Stimulated activated CD8-positive, alpha-beta memory T cell treated with anti-CD3 and anti-CD28 coated beads, Interleukin-15, amount 100 ng/mL, for 24 hours (primary cell): ENCODE measurements around the gene VAV2.
"Not testable (repeated sequence)": the region's sequence is repeated elsewhere in the genome, so short reads cannot be mapped to it uniquely, and the experiment has no call there.

Source experiments
- DNase-seq: peaks from one replicate; pipeline ENCODE4 v3.0.0-alpha.2; 2020; ENCODE audit warnings: low read depth

Gene VAV2

DNA sequence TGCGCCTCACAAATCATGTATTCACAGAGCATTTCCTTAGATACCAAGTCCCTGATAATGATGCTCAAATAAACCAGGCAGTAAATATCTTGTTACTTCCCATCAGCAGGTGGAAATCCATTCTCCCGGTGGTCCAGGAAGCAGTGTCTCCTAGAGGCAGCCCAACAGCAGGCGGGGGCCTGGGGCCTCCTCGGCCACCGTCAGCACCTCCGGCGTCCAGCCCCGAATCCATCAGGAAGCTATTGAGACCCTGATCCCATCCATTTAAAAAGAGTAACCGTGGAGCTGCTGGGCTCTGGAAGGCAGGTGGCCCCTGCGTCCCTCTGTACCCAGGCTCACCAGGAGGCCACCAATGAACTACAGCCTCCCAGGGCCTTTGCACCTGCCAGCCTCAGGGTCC, 54.0 kb downstream of the VAV2 start:
- no peak for DNase-seq

DNA sequence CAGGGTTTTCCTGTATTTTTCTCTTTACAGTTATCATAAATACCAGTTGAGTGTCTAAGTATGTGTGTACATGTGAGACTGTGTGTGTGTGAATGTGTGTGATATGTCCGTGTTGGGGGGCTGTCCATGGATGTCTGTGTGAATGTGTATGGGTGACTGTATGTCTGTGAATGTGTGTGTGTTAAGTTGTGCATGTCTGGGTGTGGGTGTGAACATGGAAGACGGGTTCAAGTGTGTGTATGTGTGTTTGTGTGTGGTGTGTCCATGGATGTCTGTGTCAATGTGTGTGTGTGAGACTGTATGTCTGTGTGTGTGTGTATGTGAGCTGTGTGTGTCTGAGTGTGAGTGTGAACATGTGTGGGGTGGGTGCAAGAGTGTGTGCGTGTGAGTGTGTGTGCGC, 55.0 kb downstream of the VAV2 start:
- DNase-seq, result no peak

DNA sequence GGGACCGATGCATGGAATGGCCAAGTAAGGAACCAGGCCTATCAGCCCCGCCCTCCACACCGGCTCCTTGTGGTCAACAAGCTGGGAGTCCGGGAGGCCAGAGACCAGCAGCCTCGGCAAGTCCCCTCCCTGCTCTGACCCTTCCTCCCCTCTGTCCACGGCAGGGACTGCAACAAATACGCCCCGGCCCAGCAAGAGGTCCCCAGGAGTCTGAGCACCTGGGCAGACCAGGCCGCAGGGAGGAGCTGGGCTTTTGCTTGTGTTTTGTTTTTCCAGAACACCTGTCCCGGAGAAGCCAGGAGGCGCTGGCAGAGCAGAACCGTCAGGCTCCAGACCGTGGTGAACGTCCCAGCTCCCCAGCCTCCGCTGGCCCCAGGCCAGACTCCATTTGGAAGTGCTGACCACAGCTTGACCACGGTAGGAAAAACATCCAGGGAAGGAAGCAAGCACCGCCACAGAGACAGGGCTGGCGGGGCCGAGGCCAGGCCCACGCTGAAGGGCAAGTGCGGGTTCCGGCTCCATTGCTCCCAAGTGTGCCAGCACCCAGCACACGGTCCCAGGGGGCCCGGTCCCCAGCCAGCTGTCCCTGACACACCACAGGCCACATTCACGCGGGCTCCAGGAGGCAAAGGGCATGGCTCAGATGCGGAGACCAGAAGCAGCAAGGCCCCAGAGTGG, 56.7 kb downstream of the VAV2 start:
- no peak for DNase-seq

DNA sequence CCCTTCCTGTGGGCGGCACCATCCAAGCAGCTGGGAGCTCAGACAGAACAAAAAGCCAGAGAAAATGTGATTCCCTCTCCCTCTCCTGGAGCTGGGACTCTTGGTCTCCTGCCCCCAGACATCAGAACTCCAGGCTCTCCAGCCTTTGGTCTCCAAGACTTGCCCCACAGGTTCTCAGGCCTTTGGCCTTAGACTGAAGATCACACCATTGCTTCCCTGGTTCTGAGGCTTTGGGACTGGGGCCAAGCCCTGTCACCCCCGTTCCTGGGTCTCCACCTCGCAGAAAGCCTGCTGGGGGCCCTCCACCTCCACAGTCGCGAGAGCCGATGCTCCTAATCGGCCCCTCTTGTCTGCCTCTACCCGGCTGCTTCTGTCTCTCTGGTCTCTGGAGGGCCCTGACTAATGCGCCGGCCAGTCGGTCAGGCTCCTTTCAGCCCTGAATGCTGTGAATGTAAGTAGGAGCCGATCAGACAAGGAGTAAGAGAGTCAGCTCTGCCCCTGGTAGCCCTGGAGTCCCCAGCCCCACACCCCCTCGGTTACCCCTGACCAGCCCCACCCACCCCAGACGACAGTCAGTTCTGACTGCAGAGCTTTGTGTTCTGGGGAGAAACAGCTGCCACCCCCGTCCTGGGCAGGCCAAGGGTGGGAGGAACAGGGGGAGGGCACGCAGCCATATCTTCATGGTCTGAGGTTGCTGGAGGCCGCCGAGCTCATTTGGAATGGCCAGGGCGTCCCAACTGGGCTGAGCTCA, 57.5 kb downstream of the VAV2 start:
- no peak for DNase-seq

DNA sequence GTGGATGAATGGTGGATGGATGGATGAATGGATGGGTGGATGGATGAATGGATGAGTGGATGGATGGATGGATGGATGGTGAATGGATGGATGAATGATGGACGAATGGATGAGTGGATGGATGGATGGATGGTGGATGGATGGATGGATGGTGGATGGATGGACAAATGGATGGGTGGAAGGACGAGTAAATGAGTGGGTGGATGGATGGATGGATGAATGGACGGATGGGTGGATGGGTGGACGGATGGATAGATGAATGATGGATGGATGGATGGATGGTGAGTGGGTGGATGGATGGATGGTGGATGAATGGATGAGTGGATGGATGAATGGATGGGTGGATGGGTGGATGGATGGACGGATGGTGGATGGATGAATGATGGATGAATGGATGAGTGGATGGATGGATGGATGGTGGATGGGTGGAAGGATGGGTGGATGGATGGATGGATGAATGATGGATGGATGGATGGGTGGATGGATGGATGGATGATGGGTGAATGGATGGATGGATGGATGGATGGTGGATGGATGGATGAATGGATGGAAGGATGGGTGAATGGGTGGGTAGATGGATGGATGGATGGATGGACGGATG, 58.6 kb downstream of the VAV2 start:
- no peak for DNase-seq

DNA sequence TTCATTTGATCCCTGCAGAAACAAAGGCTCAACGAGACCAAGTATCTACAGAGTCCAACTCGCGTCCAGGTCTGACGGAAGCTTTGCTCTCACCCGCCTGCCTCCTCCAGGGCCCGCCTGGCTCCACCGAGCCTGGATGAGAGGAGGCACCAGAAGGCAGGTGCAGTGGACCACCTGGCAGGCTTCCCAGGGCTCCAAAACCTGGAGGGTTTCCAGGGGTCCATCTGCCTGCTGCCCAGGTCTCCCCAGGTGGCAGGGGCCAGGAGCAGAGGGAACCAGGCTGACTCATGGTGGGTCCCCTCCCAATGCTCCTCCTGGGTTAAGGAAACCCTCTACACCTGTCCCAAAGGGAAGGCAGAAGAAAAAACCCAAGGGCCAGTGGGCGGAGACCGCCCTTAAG, 59.5 kb downstream of the VAV2 start:
- no peak for DNase-seq

DNA sequence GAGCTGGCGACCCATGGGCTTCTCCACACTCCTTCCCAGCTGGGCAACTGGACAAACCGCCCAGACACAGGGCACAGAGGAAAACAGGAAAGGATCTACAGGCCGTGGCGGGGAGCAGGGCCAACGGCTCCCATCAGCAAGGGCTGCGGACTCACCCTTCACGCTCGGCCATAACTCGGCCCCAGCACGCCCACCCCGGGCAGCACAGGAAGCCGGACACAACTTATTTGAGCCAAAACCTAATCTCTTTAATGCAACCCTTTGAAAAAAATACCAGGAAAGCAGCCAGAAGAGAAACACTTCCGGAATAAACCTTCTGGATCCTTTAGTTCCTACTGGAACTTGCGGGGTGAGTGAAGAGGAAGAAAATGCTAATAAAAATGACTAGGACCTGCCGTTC, 59.9 kb downstream of the VAV2 start:
- DNase-seq, result no peak

DNA sequence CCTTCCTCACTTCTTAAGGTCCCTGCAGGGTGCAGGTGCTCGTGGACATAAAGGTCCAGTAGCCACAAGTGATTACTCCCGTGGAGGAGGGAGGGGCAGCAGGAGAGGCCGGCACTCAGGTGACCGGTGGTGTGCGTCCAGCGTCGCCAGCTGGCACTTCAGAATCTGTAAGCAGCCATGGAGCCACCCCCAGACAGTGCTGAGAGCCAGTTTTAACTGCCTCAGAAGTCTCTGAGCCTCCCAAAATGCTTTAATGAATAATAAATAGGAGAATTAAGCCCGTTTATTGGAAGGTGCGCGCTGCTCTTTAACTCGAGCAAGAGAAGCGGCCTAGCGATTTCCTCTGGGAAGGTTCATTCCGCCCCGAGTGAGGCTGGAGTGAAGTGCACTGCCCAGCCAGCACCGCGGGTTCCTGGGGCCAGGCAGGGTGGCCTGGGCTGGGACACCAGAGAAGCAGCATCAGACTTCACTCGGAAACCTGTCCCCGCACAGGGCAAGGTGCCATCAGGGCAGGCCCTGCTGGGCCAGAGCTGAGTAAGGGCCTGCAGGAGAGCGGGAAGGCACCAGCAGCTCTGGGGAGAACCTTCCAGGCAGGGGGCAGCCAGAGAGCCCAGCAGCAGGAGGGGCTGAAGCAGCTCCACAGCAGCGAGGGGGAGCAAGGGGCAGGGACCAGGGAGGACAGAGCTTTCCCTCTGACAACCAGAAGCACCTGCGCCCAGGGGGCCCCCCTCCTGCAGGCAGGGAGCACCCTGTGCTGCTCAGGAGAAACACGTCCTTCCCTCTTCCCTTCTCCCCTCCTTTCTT, 61.2 kb downstream of the VAV2 start:
- DNase-seq, result no peak

DNA sequence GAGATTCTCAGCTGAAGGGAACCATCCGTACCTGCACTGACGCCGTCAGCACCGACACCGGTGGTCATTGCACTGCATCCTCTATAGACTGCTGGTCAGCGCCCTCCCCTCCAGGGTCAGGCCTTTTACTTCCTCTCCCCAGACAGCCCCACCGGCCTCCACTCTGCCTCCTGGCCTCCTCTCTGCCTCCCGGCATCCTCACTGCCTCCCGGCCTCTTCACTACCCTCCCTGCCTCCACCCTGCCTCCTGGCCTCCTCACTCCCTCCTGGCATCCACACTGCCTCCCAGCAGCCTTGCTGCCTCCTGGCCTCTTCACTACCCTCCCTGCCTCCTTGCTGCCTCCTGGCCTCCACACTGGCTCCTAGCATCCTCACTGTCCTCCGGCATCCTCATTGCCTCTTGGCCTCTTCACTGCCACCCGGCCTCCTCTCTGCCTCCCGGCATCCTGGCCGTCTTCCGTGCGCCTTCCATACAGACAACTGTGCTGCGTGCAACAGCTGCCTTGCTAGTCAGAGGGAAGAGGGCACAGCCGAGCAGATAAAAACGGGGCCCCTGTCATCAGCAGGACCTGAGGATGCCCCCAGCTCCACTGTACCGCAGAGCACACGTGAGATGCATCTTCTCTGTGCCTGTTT, 62.0 kb downstream of the VAV2 start:
- DNase-seq, result no peak

DNA sequence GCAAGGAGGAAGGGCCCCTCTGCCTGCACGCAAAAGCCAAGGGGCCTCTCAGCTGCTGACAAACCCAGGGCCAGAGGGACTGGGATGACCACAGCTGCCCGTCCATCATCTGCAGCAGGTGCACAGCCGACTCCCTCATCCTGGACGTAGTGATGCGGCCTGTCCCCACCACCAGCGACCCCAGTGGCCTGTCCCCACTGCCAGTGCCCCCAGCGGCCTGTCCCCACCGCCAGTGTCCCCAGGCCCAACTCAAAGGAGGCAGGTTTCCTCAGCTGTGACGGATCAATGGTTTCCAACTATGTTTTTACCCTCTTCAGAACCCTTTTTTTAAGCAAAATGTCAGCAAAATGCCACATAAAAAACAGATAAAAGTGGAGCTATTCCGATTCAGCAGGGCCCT, 62.5 kb downstream of the VAV2 start:
- DNase-seq, result no peak

DNA sequence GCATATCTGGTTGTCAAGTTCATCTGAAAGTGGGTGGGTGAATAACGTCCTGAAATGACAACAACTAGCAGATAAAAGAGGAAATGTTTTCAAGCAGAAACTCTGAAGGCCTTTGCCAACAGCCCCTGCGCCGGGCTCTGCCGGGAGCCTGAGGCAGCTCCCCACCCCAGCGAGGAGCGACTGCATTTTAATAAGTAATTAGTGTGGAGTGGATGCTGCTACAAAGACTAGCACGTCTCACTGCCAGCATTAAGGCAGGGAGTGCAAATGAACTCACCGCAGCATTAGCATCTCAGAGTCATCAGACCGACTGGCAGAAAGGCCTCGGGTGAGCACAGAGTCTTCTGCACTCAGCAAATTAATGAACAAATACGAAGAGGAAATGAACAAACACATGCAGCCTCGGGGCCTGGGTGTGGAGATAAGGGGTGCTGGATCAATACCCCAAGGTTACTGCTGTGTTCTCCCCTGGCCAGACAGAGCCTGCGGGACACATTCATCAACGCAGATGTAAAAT, 63.8 kb downstream of the VAV2 start:
- no peak for DNase-seq

DNA sequence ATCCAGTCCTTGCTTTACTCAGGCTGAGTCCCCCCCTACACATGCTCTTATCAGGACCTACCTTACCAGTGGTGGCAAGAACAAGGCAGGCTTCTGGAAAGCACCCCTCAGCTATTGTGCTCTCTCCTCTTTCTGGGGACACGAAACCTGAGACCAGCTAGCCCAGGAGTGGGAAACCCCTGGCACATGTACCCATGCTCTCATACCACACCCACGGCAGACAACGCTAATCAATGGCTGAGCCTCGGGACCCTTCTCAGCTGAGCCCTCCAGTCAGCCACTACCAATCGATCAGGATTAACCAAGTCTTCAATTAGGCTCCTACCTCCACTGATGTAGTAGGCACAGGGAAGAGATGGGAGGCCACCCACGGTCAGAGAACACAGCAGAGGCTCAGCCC, 65.1 kb downstream of the VAV2 start:
- DNase-seq, result no peak

DNA sequence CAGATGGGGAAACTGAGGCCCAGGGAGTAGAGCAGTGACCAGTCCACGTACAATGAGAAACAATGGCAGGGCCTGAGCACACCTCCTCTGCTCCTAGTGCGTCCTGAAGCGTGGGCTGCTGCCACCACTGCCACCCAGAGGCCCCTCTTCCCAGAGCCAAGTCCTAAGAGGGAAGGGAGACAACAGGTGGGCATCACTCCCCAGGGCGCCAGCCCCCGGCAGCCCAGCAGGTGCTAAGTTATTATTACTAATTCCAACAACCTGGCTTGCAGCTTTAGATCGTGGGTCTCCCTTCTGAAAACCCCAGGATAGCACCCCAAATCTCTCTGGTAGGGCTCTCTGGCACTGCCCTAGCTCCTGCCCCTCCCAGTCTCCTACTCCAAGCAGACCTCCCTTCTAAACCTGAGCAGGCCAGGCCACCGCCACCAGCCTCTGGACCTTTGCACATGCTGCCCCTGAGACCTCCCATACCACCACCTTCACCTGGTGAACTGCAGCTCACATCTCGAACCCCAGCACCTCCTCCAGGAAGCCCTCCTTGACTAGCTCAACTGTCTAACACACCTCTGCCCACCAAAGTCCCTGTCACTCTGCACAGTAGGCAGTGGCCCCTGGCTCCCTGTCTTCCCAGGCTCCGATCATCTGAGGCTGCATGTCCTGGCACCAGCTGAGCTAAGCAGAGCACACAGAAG, 65.8 kb downstream of the VAV2 start:
- no peak for DNase-seq

DNA sequence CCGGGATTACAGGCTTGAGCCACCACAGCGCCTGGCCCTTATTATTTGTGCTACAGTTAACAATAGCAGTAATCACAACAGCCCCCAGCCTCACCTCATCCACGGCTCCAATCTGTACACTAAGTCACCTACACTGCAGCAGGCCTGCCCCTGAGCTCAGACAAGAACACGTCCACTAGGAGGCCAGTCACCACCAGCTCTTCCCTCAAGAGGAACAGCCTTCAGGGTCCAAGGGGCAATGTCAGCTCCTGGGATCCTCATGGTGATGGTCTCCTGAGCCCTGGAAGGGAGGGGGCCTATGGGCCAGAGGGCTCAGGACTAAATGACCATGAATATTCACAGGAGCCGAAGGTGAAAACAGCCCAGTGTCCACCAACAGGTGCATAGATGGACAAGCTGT, 67.7 kb downstream of the VAV2 start:
- DNase-seq, result no peak

DNA sequence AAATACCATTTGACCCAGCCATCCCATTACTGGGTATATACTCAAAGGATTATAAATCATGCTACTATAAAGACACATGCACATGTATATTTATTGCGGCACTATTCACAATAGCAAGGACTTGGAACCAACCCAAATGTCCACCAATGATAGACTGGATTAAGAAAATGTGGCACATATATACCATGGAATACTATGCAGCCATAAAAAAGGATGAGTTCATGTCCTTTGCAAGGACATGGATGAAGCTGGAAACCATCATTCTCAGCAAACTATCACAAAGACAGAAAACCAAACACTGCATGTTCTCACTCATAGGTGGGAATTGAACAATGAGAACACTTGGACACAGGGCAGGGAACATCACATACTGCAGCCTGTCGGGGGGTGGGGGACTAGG, 68.5 kb downstream of the VAV2 start:
- DNase-seq, result not testable (repeated sequence)

DNA sequence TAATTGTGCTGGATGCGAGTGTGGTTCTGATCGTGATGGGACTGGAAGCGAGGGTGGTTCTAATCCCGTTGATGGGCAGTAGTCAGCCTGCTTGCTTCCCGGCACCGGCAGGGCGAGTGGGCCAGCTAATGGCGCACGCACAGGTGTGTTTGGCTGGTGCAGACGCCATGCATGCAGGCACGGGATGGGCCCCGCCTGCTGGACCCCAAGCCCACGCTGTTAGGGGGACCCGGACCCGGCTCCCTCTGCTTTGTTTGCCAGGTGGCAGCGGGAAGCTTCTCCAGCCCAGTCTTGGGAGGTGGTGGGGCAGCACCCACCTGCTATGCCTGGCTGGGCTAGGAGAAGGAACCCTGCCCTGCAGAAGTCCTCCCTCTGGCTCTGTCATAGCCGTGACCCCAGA, 70.3 kb downstream of the VAV2 start:
- DNase-seq, result no peak

DNA sequence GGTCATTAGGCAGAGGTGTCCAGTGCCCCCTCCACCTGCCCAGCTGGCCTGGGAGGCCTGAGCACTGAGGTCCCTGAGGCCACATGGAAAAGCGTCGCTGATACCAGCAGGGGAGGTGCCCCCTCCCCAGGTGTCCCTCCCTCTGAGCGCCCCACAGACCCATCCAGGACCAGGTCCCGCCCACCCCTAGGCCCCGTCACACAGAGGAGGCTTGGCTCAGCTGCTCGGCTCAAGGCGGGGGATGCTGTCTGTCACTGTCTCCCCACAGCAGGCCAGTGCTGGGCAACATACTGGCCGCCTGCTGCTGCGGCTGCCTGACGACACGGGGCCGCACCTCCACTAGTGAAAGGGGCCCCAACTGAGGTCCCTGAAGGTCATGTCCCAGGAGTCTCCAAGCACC, 71.7 kb downstream of the VAV2 start:
- DNase-seq, result no peak

DNA sequence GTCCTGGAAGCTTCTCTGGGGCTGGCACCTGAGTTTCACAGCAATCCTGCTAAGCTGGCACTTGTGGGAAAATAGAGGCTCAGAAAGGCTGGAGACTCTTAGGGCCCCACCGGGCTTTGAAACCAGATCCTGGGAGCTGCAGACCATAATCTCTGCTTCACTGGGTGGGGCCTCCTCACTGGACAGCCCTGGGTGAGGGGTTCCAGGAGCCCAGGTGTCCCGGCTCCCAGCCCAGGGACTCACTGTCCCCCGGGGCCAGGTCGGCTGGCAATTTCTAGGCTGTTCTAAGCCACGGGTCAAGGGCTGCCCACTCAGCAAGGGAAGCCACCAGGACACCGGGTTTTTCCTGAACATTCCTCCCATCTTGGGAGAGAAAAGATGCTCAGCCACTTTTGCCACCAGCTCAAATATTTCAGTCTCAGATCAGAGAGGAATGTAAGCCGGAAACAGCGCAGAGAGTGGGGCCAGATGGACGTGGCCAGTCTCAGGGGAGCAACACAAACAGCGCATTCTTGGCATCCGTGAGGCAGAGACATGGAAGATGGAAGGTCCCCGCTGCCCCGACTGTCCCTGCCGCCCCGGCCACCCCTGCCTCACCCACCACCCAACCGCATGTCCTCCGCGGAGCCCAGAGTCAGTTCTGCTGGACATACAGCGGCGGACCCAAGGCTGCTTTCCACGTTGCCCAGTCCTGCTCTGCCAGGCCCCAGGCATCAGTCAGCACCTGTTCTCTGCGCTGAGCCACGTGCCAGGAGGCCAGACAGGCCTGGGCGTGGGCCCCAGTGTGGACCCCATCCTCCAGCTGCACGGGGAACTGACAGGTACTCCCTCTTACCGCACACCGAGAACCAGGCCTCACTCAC, 72.6 kb downstream of the VAV2 start:
- DNase-seq, result no peak

DNA sequence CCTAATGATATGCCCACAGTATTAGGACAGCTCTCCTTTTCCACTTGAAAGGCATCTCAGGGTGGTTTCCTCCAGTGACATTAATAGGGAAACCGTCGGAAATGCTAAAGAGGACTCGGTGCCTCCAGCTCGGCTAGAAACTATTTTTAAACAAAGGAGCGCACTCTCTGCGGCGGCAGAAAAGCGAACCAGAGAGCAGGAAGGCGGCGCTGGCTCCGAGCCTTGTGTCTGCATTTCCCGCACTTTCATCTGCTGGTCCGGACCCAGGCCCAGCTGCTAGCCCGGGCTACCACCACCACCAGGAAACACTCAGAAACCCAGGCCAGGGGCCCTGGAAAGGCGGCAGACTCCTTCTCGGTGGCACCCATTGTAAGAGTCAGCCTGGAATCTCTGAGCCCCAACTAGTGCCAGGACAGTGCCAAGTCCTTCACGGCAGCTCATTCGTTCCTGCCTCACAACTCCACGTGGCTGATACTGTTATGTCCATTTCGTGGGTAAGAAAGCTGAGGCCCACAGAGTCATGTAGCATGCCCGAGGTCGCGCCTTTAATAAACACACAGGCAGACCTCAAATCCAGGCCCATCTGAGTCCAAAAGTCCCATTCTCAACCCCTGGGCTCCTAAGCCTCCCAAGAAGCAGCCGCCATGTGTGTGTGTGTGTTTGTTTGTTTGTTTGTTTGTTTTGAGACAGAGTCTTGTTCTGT, 73.9 kb downstream of the VAV2 start:
- no peak for DNase-seq

DNA sequence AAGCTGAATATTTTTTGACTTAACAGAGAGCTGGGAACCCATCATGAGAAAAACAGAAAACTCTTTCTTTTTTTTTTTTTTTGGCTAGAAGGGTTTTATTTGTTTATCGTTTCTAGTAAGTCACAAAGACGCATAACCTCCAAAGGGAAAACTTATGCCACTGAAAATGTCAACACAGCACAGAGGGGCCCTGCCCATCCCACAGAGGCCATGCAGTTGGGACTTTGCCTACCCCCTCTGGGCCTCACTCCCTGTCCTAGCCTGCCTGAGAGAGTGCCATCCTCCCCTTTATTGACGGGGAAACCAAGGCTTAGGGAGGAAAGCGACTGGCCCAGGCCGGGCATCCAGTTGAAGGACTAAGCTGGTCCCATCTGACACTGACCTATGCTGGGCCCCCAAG, 74.7 kb downstream of the VAV2 start:
- no peak for DNase-seq
